GM12891 (cell line): Measurements from ENCODE around the gene DBH.

Experiments used
- POLR2A ChIP-seq: IDR thresholded peaks from 2 replicates; pipeline ENCODE4 v1.6.1; 2011; ENCODE audit warnings: low read depth, low read length, control low read depth
- TAF1 ChIP-seq: IDR thresholded peaks from 2 replicates; pipeline ENCODE4 v1.6.1; 2011; ENCODE audit warnings: low read depth, low read length, control low read depth

- TF ChIP-seq POLR2A (no peak), TAF1 (no peak)
These were observed 739 bp downstream of the DBH start for GRCh38 chr9:133636902-133637301.
